CD14-positive monocyte (primary cell): ENCODE data around the gene PODN. TPM values are rescaled to one million over a fixed set of nuclear protein-coding genes. Genes with fewer than 3 reads are reported as not detected.
A peak's percentile ranks its signal among the peaks of the same experiment; 100 is the strongest.

Experiments
- DNase-seq, 3 donors: peaks; one replicate each; pipeline ENCODE4 v3.0.0-alpha.2; 2011 to 2022
- H2AFZ ChIP-seq: 2 replicates; pipeline ENCODE4 v1.6.0; 2012; ENCODE audit warnings: mild to moderate bottlenecking, low read depth, low read length, inconsistent platforms; ENCODE audit not compliant: insufficient read depth, poor library complexity, severe bottlenecking
- H3K27ac ChIP-seq, 2 donors: 1 replicate in 1 of 2; 2 replicates in 1 of 2; pipeline ENCODE4 v1.5.1; 2012 to 2013; ENCODE audit warnings: low read length in 2 of 2, control low read depth in 1 of 2, inconsistent platforms in 1 of 2, low read depth in 1 of 2, mild to moderate bottlenecking in 1 of 2
- H3K27me3 ChIP-seq, 2 donors: one replicate each; pipeline versions ENCODE4 v1.6.0 to v1.6.1; 2011 to 2013; ENCODE audit warnings: low read length in 2 of 2; ENCODE audit not compliant: control insufficient read depth in 2 of 2, insufficient read depth in 2 of 2
- H3K36me3 ChIP-seq, 2 donors: replicated peaks in 1 of 2; 1 replicate in 1 of 2; 2 replicates in 1 of 2; pipeline versions ENCODE4 v1.5.1 to v1.6.1; 2012 to 2013; ENCODE audit warnings: low read length in 2 of 2, control low read depth in 1 of 2, inconsistent platforms in 1 of 2, mild to moderate bottlenecking in 1 of 2; ENCODE audit not compliant: insufficient read depth in 2 of 2, control insufficient read depth in 1 of 2
- H3K4me1 ChIP-seq, 2 donors: 1 replicate in 1 of 2; 2 replicates in 1 of 2; pipeline versions ENCODE4 v1.5.1 to v1.6.1; 2012 to 2013; ENCODE audit warnings: low read length in 2 of 2, control low read depth in 1 of 2, inconsistent platforms in 1 of 2, mild to moderate bottlenecking in 1 of 2, moderate library complexity in 1 of 2; ENCODE audit not compliant: insufficient read depth in 2 of 2, control insufficient read depth in 1 of 2
- H3K4me2 ChIP-seq: replicated peaks from 2 replicates; pipeline ENCODE3; 2012; ENCODE audit warnings: low read length, moderate library complexity, mild to moderate bottlenecking; ENCODE audit not compliant: poor library complexity, severe bottlenecking; ENCODE audit errors: extremely low read depth
- H3K4me3 ChIP-seq, 3 experiments: fragments of 200-600 bp in 1 of 3; sonication (generic) in 1 of 3; replicated peaks in 1 of 3; 1 replicate in 2 of 3; 2 replicates in 1 of 3; pipeline ENCODE4 v1.5.1; 2011 to 2013; ENCODE audit warnings: low read length in 3 of 3, mild to moderate bottlenecking in 3 of 3, control low read depth in 2 of 3, low read depth in 2 of 3, inconsistent platforms in 1 of 3, moderate library complexity in 1 of 3
- H3K79me2 ChIP-seq: 2 replicates; pipeline ENCODE4 v1.6.0; 2012; ENCODE audit warnings: mild to moderate bottlenecking, control low read depth, inconsistent platforms, low read length, moderate library complexity; ENCODE audit not compliant: insufficient read depth
- H3K9ac ChIP-seq: 2 replicates; pipeline ENCODE4 v1.6.0; 2017; ENCODE audit warnings: low read length, mild to moderate bottlenecking; ENCODE audit not compliant: insufficient read depth, poor library complexity, severe bottlenecking
- H3K9me3 ChIP-seq, 2 donors: replicated peaks in 1 of 2; 1 replicate in 1 of 2; 2 replicates in 1 of 2; pipeline versions ENCODE4 v1.5.1 to v1.6.1; 2012 to 2013; ENCODE audit warnings: low read length in 2 of 2, control low read depth in 1 of 2; ENCODE audit not compliant: control insufficient read depth in 1 of 2, insufficient read depth in 1 of 2
- H4K20me1 ChIP-seq: 2 replicates; pipeline ENCODE4 v1.6.0; 2012; ENCODE audit warnings: mild to moderate bottlenecking, low read length, control low read depth, moderate library complexity; ENCODE audit not compliant: insufficient read depth
- H3K27ac Mint-ChIP-seq, 7 donors: one replicate each; pipeline ENCODE4 v1.8.0; 2020; ENCODE audit warnings: mild to moderate bottlenecking in 7 of 7, mixed read lengths in 7 of 7, moderate library complexity in 6 of 7, inconsistent platforms in 2 of 7
- H3K27me3 Mint-ChIP-seq, 3 donors: one replicate each; pipeline ENCODE4 v1.8.0; 2021 to 2022; ENCODE audit warnings: low read depth in 3 of 3, mild to moderate bottlenecking in 3 of 3, mixed read lengths in 3 of 3, moderate library complexity in 3 of 3, inconsistent platforms in 1 of 3
- H3K36me3 Mint-ChIP-seq, 2 donors: one replicate each; pipeline ENCODE4 v1.8.0; 2020; ENCODE audit warnings: mixed read lengths in 2 of 2, inconsistent platforms in 1 of 2, mild to moderate bottlenecking in 1 of 2
- H3K4me1 Mint-ChIP-seq: one replicate; pipeline ENCODE4 v1.8.0; 2020; ENCODE audit warnings: mild to moderate bottlenecking, mixed read lengths
- H3K4me3 Mint-ChIP-seq, 2 donors: one replicate each; pipeline ENCODE4 v1.8.0; 2020; ENCODE audit warnings: mild to moderate bottlenecking in 2 of 2, mixed read lengths in 2 of 2, moderate library complexity in 1 of 2
- H3K9me3 Mint-ChIP-seq, 7 donors: one replicate each; pipeline ENCODE4 v1.8.0; 2020 to 2022; ENCODE audit warnings: mixed read lengths in 7 of 7, mild to moderate bottlenecking in 6 of 7, moderate library complexity in 6 of 7, inconsistent platforms in 2 of 7
- WGBS: methylation state at CpG from one replicate; pipeline ENCODE4 v1.1.5; 2013; ENCODE audit warnings: missing lambda C conversion rate; ENCODE audit not compliant: insufficient coverage; 5-methylcytosine and 5-hydroxymethylcytosine counted together
- intact Hi-C, 2 donors: fragments of 100-400 bp; cut with micrococcal nuclease; formaldehyde crosslinking; loops; one replicate each; pipeline versions ENCODE4 v1.15.0 to v1.15.1; 2023
- polyA plus RNA-seq, 3 donors: library from polyadenylated mRNA; depleted of rRNA in 1 of 3; unstranded in 2 of 3; stranded (reverse) in 1 of 3; fragments of 300-500 nt in 2 of 3; fragments of >200 nt in 1 of 3; fragmentation: Illumina TruSeq in 2 of 3; gene quantifications; 1 replicate in 2 of 3; 2 replicates in 1 of 3; pipeline ENCODE4 v1.2.3, GENCODE V29; 2012 to 2021
- TF ChIP-seq, protein P1 (sequence below): fragments of 200-600 bp; IDR thresholded peaks from one replicate; pipeline ENCODE4 v1.8.0; 2022; ENCODE audit warnings: antibody characterized with exemption, mild to moderate bottlenecking

The PODN gene
- polyA plus RNA-seq, 3 donors: not detected

DNA sequence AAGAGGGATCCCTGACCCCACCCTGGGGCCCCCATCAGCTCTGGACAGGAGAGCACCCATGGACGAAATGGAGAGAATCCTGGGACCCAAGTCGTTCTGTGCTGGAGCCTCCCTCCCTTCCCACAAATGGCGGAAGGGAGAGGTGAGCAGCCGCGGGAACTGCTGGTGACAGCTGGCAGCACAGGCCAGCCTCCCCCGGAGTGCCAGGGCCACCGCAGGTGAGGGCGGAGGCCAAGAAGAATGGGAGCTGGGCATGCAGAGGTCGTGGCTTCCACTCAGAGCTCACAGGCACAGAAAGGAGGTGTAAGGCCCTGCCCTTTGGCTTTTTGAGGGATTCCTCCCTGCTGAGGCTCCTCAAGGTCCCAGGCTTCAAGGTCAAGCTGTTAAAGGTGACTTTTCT, 55.8 kb downstream of the PODN start:
- intact Hi-C loops: no loop called here
- no peak overlapping the region for H3K4me2 ChIP-seq
- no peak overlapping the region for H3K9ac ChIP-seq
- Mint-ChIP-seq H3K27me3 (peaks cover 2 to 10% (median 3%) of the 10 kb centered on the region in 3 donors), H3K27ac (no peak overlapping the region), H3K4me1 (no peaks in the 10 kb centered on the region), H3K4me3 (no peak overlapping the region), H3K36me3 (no peaks in the 10 kb centered on the region), H3K9me3 (peaks cover 0 to 3% (median 0%) of the 10 kb centered on the region in 7 donors)
- H4K20me1 ChIP-seq: no peaks in the 10 kb centered on the region
- no peak overlapping the region for H3K27ac ChIP-seq
- no peaks in the 10 kb centered on the region for H3K9me3 ChIP-seq
- no peaks in the 10 kb centered on the region for H3K27me3 ChIP-seq
- 96% methylated on average over 9 of the region's 9 CpGs for WGBS
- no peak overlapping the region for H2AFZ ChIP-seq
- H3K4me3 ChIP-seq: no peak overlapping the region
- H3K36me3 ChIP-seq: no peaks in the 10 kb centered on the region
- no peaks in the 10 kb centered on the region for H3K4me1 ChIP-seq
- H3K79me2 ChIP-seq: no peaks in the 10 kb centered on the region
- TF ChIP-seq, protein P1, sequence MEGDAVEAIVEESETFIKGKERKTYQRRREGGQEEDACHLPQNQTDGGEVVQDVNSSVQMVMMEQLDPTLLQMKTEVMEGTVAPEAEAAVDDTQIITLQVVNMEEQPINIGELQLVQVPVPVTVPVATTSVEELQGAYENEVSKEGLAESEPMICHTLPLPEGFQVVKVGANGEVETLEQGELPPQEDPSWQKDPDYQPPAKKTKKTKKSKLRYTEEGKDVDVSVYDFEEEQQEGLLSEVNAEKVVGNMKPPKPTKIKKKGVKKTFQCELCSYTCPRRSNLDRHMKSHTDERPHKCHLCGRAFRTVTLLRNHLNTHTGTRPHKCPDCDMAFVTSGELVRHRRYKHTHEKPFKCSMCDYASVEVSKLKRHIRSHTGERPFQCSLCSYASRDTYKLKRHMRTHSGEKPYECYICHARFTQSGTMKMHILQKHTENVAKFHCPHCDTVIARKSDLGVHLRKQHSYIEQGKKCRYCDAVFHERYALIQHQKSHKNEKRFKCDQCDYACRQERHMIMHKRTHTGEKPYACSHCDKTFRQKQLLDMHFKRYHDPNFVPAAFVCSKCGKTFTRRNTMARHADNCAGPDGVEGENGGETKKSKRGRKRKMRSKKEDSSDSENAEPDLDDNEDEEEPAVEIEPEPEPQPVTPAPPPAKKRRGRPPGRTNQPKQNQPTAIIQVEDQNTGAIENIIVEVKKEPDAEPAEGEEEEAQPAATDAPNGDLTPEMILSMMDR: no peak
- no peak for DNase-seq

DNA sequence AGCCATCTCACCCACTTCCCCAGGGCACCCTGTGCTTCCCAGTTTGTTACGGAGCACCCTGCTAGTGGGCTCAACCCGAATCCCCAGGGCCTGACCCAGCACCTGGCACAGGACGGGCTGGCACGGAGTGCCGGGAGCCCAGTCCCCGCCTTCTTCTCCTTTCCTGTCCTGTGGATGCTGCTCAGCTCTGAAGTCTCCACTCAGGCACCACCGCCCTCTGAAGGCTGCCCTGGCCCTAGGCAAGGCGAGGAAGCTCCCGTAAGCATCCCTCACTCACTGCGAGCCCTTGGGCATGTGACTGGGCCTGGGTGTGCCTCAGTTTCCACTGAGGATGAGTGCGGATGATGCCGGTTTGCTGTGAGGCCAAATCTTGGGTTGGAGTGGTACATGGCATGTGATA, 58.6 kb downstream of the PODN start:
- H3K36me3 ChIP-seq: no peaks in the 10 kb centered on the region
- WGBS: 92% methylated on average over 9 of the region's 12 CpGs
- H3K9me3 Mint-ChIP-seq: peaks cover 0 to 3% (median 0%) of the 10 kb centered on the region in 7 donors
- no peaks in the 10 kb centered on the region for H3K36me3 Mint-ChIP-seq
- no peaks in the 10 kb centered on the region for H3K27me3 ChIP-seq
- no peaks in the 10 kb centered on the region for H3K4me1 Mint-ChIP-seq
- peak overlapping the region in 1 of 2 donors; percentile 48 for H3K4me3 Mint-ChIP-seq
- intact Hi-C loops: no loop called here
- H4K20me1 ChIP-seq: no peaks in the 10 kb centered on the region
- H3K27ac Mint-ChIP-seq: no peak overlapping the region
- H3K4me2 ChIP-seq: no peak overlapping the region
- H3K27ac ChIP-seq: no peak overlapping the region
- H3K27me3 Mint-ChIP-seq: peaks cover 4 to 13% (median 5%) of the 10 kb centered on the region in 3 donors
- no peak overlapping the region for H3K9ac ChIP-seq
- no peak overlapping the region for H2AFZ ChIP-seq
- H3K4me1 ChIP-seq: no peaks in the 10 kb centered on the region
- TF ChIP-seq, protein P1: no peak
- H3K79me2 ChIP-seq: no peaks in the 10 kb centered on the region
- H3K9me3 ChIP-seq: no peaks in the 10 kb centered on the region
- no peak for DNase-seq
- no peak overlapping the region for H3K4me3 ChIP-seq
